ENCODE results near the gene SPAG16.

The SPAG16 gene

DNA sequence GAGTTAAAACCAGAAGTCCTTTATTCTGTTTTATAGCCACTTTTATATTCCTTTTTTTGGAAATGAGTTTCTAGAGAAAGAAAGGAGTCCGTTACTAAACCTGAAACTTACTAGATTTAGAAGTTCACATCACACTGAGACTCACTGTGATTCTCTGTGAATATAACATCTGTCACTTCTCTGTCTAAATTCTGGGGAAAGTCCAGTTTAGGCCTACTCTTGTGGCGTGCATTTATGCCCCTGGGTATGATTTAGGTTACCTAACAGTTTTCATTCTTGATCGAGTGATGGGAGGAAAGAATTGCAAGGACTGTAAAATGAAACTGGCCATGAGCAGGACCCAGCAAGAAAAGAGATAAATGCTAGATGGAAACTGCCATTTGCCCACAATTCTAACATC, 449.6 kb downstream of the SPAG16 start:
- WGBS, 2 experiments (ENCODE audit: insufficient coverage in 2 of 2): 67 to 93% methylated on average over 1 to 2 of the region's 3 CpGs
- Histone ChIP-seq H3K4me3 (ENCODE audit: extremely low read depth, insufficient read depth, low read length, poor library complexity, severe bottlenecking) (no peak overlapping the region), H3K36me3 (ENCODE audit: control insufficient read depth, insufficient read depth, low read length) (no peaks in the 10 kb centered on the region), H3K9me3 (ENCODE audit: control insufficient read depth, low read length) (no peaks in the 10 kb centered on the region), H3K27ac (ENCODE audit: low read depth, low read length, severe bottlenecking) (no peak overlapping the region), H3K4me1 (ENCODE audit: control insufficient read depth, insufficient read depth, low read length, poor library complexity, severe bottlenecking) (no peaks in the 10 kb centered on the region)

DNA sequence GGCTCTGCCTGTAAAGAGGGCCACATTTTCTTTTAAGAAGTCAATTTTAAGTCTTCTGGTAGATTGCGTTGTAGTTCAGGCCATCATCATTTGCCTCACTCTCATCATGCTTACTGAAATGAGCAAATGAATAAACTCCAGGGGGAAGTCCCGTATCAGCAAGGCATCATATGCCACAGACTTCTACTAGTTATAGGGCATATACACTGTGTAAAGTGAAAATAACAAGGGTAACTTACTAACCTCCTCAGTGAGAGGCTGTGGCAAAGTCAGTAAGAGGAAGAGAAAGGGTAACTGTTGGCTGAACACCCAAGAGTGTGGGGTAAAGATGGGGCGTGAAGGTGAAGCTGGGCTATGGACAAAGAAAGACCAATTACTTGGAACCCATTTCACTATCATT, 456.2 kb downstream of the SPAG16 start:
- no peaks in the 10 kb centered on the region for H3K4me1 ChIP-seq (ENCODE audit: control insufficient read depth, insufficient read depth, low read length, poor library complexity, severe bottlenecking)
- no peaks in the 10 kb centered on the region for H3K9me3 ChIP-seq (ENCODE audit: control insufficient read depth, low read length)
- no CpG with 5 or more reads among the region's 3 CpGs for WGBS, 2 experiments (ENCODE audit: insufficient coverage in 2 of 2)
- H3K27ac ChIP-seq (ENCODE audit: low read depth, low read length, severe bottlenecking): no peak overlapping the region
- H3K4me3 ChIP-seq (ENCODE audit: extremely low read depth, insufficient read depth, low read length, poor library complexity, severe bottlenecking): no peak overlapping the region
- H3K36me3 ChIP-seq (ENCODE audit: control insufficient read depth, insufficient read depth, low read length): no peaks in the 10 kb centered on the region

GRCh38 chr2:213751446-213751845, 467.2 kb downstream of the SPAG16 start:
- H3K36me3 ChIP-seq (ENCODE audit: control insufficient read depth, insufficient read depth, low read length): no peaks in the 10 kb centered on the region
- no peaks in the 10 kb centered on the region for H3K4me1 ChIP-seq (ENCODE audit: control insufficient read depth, insufficient read depth, low read length, poor library complexity, severe bottlenecking)
- no peak overlapping the region for H3K27ac ChIP-seq (ENCODE audit: low read depth, low read length, severe bottlenecking)
- H3K9me3 ChIP-seq (ENCODE audit: control insufficient read depth, low read length): no peaks in the 10 kb centered on the region
- 80 to 87% methylated on average over 3 to 6 of the region's 6 CpGs for WGBS, 2 experiments (ENCODE audit: insufficient coverage in 2 of 2)
- H3K4me3 ChIP-seq (ENCODE audit: extremely low read depth, insufficient read depth, low read length, poor library complexity, severe bottlenecking): no peak overlapping the region

DNA sequence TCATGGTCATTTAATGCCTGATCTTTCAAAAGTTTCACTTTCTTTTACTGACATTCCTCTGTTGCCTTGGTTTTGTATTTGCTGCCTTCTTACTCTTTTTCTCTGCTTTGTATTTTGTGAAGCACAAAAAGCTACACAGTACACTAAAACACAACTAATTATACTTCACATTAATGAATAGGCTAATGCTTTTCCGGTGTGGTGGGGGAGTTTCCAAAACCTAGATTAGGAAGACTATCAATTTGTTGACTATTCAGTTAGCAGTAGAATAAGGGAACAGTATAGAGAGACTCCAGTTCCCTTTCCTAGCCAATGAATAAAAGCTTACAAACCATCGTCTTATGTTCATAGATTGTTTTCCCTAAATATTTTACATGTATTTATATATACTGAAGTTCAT, 468.3 kb downstream of the SPAG16 start:
- H3K27ac ChIP-seq (ENCODE audit: low read depth, low read length, severe bottlenecking): no peak overlapping the region
- no CpG with 5 or more reads among the region's 2 CpGs for WGBS, 2 experiments (ENCODE audit: insufficient coverage in 2 of 2)

GRCh38 chr2:213757525-213757924, 473.3 kb downstream of the SPAG16 start:
- no peak overlapping the region for H3K27ac ChIP-seq (ENCODE audit: low read depth, low read length, severe bottlenecking)
- H3K36me3 ChIP-seq (ENCODE audit: control insufficient read depth, insufficient read depth, low read length): no peaks in the 10 kb centered on the region
- no peaks in the 10 kb centered on the region for H3K9me3 ChIP-seq (ENCODE audit: control insufficient read depth, low read length)
- 86% methylated on average over 1 of the region's 3 CpGs; no CpG with 5 or more reads in 1 of the 2 experiments for WGBS, 2 experiments (ENCODE audit: insufficient coverage in 2 of 2)
- H3K4me1 ChIP-seq (ENCODE audit: control insufficient read depth, insufficient read depth, low read length, poor library complexity, severe bottlenecking): no peaks in the 10 kb centered on the region
- H3K4me3 ChIP-seq (ENCODE audit: extremely low read depth, insufficient read depth, low read length, poor library complexity, severe bottlenecking): no peak overlapping the region

More for the DNA sequence above, 468.3 kb downstream of the SPAG16 start:
- H3K36me3 ChIP-seq (ENCODE audit: control insufficient read depth, insufficient read depth, low read length): no peaks in the 10 kb centered on the region
- no peaks in the 10 kb centered on the region for H3K9me3 ChIP-seq (ENCODE audit: control insufficient read depth, low read length)
- no peaks in the 10 kb centered on the region for H3K4me1 ChIP-seq (ENCODE audit: control insufficient read depth, insufficient read depth, low read length, poor library complexity, severe bottlenecking)
- no peak overlapping the region for H3K4me3 ChIP-seq (ENCODE audit: extremely low read depth, insufficient read depth, low read length, poor library complexity, severe bottlenecking)

DNA sequence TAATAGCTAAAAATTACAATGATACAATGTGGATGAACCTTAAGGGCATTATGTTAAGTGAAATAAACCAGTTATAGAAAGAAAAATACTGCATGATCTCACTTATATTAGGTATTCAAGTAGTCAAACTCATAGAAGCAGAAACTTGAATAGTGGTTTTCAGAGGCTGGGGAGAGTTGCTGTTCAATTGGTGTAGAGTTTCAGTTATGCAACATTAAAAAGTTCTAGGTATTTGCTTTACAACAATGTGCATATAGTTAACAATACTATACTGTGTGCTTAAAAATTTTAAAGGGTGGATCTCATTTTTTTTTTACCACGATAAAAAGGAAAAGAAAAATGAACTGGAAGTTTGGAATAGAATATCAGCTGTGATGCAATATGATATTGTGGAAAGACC, 479.1 kb downstream of the SPAG16 start:
- H3K27ac ChIP-seq (ENCODE audit: low read depth, low read length, severe bottlenecking): no peak overlapping the region
- H3K36me3 ChIP-seq (ENCODE audit: control insufficient read depth, insufficient read depth, low read length): no peaks in the 10 kb centered on the region
- no peak overlapping the region for H3K4me3 ChIP-seq (ENCODE audit: extremely low read depth, insufficient read depth, low read length, poor library complexity, severe bottlenecking)
- no peaks in the 10 kb centered on the region for H3K4me1 ChIP-seq (ENCODE audit: control insufficient read depth, insufficient read depth, low read length, poor library complexity, severe bottlenecking)
- WGBS, 2 experiments (ENCODE audit: insufficient coverage in 2 of 2): 100% methylated on average over 1 of the region's 1 CpG; no CpG with 5 or more reads in 1 of the 2 experiments
- no peaks in the 10 kb centered on the region for H3K9me3 ChIP-seq (ENCODE audit: control insufficient read depth, low read length)

DNA sequence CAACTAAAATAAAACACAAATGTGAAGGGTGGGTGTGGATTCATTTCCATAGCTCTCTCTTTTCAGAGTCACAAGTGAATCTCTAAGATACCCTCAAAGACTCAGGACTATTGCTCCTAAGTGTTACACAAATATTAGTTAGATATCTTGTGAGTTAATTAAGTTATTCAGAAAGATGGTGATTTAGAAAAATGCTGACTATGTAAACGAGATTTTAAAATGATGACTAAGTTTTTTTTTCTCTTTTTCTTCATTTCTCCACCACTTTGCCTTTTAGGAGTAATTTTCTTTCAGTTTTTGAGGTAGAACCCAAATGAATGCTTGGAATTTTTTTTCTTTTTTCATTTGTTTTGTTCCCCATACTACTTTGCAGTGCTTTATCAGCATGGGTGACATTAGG, 479.7 kb downstream of the SPAG16 start:
- H3K27ac ChIP-seq (ENCODE audit: low read depth, low read length, severe bottlenecking): no peak overlapping the region
- H3K4me3 ChIP-seq (ENCODE audit: extremely low read depth, insufficient read depth, low read length, poor library complexity, severe bottlenecking): no peak overlapping the region
- no peaks in the 10 kb centered on the region for H3K4me1 ChIP-seq (ENCODE audit: control insufficient read depth, insufficient read depth, low read length, poor library complexity, severe bottlenecking)
- H3K36me3 ChIP-seq (ENCODE audit: control insufficient read depth, insufficient read depth, low read length): no peaks in the 10 kb centered on the region
- H3K9me3 ChIP-seq (ENCODE audit: control insufficient read depth, low read length): no peaks in the 10 kb centered on the region
- WGBS, 2 experiments (ENCODE audit: insufficient coverage in 2 of 2): no CpG with 5 or more reads among the region's 1 CpG

- H3K4me3 ChIP-seq (ENCODE audit: extremely low read depth, insufficient read depth, low read length, poor library complexity, severe bottlenecking): no peak overlapping the region
- WGBS, 2 experiments (ENCODE audit: insufficient coverage in 2 of 2): 81 to 94% methylated on average over 5 to 10 of the region's 10 CpGs
Measured at GRCh38 chr2:213764849-213765248, 480.6 kb downstream of the SPAG16 start.

GRCh38 chr2:213766062-213766461, 481.8 kb downstream of the SPAG16 start:
- Histone ChIP-seq H3K9me3 (ENCODE audit: control insufficient read depth, low read length) (no peaks in the 10 kb centered on the region), H3K27ac (ENCODE audit: low read depth, low read length, severe bottlenecking) (peak overlapping the region; percentile 65), H3K36me3 (ENCODE audit: control insufficient read depth, insufficient read depth, low read length) (no peaks in the 10 kb centered on the region), H3K4me1 (ENCODE audit: control insufficient read depth, insufficient read depth, low read length, poor library complexity, severe bottlenecking) (no peaks in the 10 kb centered on the region), H3K4me3 (ENCODE audit: extremely low read depth, insufficient read depth, low read length, poor library complexity, severe bottlenecking) (no peak overlapping the region)
- WGBS, 2 experiments (ENCODE audit: insufficient coverage in 2 of 2): 100% methylated on average over 1 of the region's 1 CpG; no CpG with 5 or more reads in 1 of the 2 experiments

More at GRCh38 chr2:213764849-213765248, 480.6 kb downstream of the SPAG16 start:
- no peaks in the 10 kb centered on the region for H3K9me3 ChIP-seq (ENCODE audit: control insufficient read depth, low read length)
- no peaks in the 10 kb centered on the region for H3K4me1 ChIP-seq (ENCODE audit: control insufficient read depth, insufficient read depth, low read length, poor library complexity, severe bottlenecking)
- H3K27ac ChIP-seq (ENCODE audit: low read depth, low read length, severe bottlenecking): no peak overlapping the region
- no peaks in the 10 kb centered on the region for H3K36me3 ChIP-seq (ENCODE audit: control insufficient read depth, insufficient read depth, low read length)

GRCh38 chr2:213766465-213766901, 482.2 kb downstream of the SPAG16 start:
- H3K27ac ChIP-seq (ENCODE audit: low read depth, low read length, severe bottlenecking): peak overlapping the region; percentile 65
- 75 to 83% methylated on average over 3 of the region's 3 CpGs for WGBS, 2 experiments (ENCODE audit: insufficient coverage in 2 of 2)
- no peaks in the 10 kb centered on the region for H3K9me3 ChIP-seq (ENCODE audit: control insufficient read depth, low read length)
- no peaks in the 10 kb centered on the region for H3K4me1 ChIP-seq (ENCODE audit: control insufficient read depth, insufficient read depth, low read length, poor library complexity, severe bottlenecking)
- no peaks in the 10 kb centered on the region for H3K36me3 ChIP-seq (ENCODE audit: control insufficient read depth, insufficient read depth, low read length)
- no peak overlapping the region for H3K4me3 ChIP-seq (ENCODE audit: extremely low read depth, insufficient read depth, low read length, poor library complexity, severe bottlenecking)

GRCh38 chr2:213787869-213788268, 503.6 kb downstream of the SPAG16 start:
- Histone ChIP-seq H3K9me3 (ENCODE audit: control insufficient read depth, low read length) (no peaks in the 10 kb centered on the region), H3K27ac (ENCODE audit: low read depth, low read length, severe bottlenecking) (no peak overlapping the region), H3K36me3 (ENCODE audit: control insufficient read depth, insufficient read depth, low read length) (no peaks in the 10 kb centered on the region), H3K4me3 (ENCODE audit: extremely low read depth, insufficient read depth, low read length, poor library complexity, severe bottlenecking) (no peak overlapping the region), H3K4me1 (ENCODE audit: control insufficient read depth, insufficient read depth, low read length, poor library complexity, severe bottlenecking) (no peaks in the 10 kb centered on the region)
- no CpG with 5 or more reads among the region's 2 CpGs for WGBS, 2 experiments (ENCODE audit: insufficient coverage in 2 of 2)
